ENCODE data around the gene CARD14.

CARD14 gene

GRCh38 chr17:80164185-80164584 is 5.6 kb upstream of the CARD14 start:
- no peak overlapping the region for H3K4me3 ChIP-seq (ENCODE audit: insufficient read depth in 1 of 2, low read depth in 1 of 2, low read length in 2 of 2)
- H3K18ac ChIP-seq (ENCODE audit: low read depth in 1 of 2, low read length in 2 of 2), result no peak overlapping the region
- H3K4me1 ChIP-seq (ENCODE audit: control insufficient read depth, insufficient read depth, low read depth, low read length), result peaks cover 2% of the 10 kb centered on the region
- peak overlapping the region in 1 of 2 experiments; percentile 49 for H3K14ac ChIP-seq (ENCODE audit: low read length in 2 of 2)
- no peak overlapping the region for H3K27ac ChIP-seq (ENCODE audit: low read length, poor library complexity, severe bottlenecking)
- H3K9me3 ChIP-seq (ENCODE audit: control insufficient read depth, low read length), result no peaks in the 10 kb centered on the region
- no peak overlapping the region for H3K9ac ChIP-seq (ENCODE audit: low read length)
- no peak overlapping the region for H2BK120ac ChIP-seq (ENCODE audit: low read depth, low read length)
- H4K91ac ChIP-seq (ENCODE audit: low read length), result no peak overlapping the region
- H3K79me1 ChIP-seq (replicated peaks; ENCODE audit: low read length, poor library complexity, severe bottlenecking), result no peaks in the 10 kb centered on the region
- no peak overlapping the region for H2BK5ac ChIP-seq (ENCODE audit: low read depth, low read length, poor library complexity, severe bottlenecking)
- H3K4ac ChIP-seq (ENCODE audit: low read depth in 1 of 2, low read length in 2 of 2), result no peak overlapping the region
- no peak overlapping the region for H2AK5ac ChIP-seq (ENCODE audit: low read length, severe bottlenecking)
- H3K27me3 ChIP-seq (ENCODE audit: control insufficient read depth in 1 of 2, insufficient read depth in 1 of 2, low read length in 2 of 2), result peaks cover 26 to 29% of the 10 kb centered on the region in 2 experiments
- H3K36me3 ChIP-seq (ENCODE audit: control insufficient read depth in 1 of 2, insufficient read depth in 2 of 2, low read depth in 1 of 2, low read length in 2 of 2), result no peaks in the 10 kb centered on the region
- peak overlapping the region; percentile 63 for H2BK15ac ChIP-seq (ENCODE audit: low read depth, poor library complexity, severe bottlenecking)
- 85% methylated on average over 11 of the region's 11 CpGs for WGBS
- no peak overlapping the region for H3K23ac ChIP-seq (ENCODE audit: low read length in 2 of 2)
- H2AFZ ChIP-seq (ENCODE audit: low read depth, low read length), result no peak overlapping the region
- H4K8ac ChIP-seq (ENCODE audit: low read length), result no peak overlapping the region
- no peak for DNase-seq
- H3K4me2 ChIP-seq (ENCODE audit: low read length, poor library complexity, severe bottlenecking), result no peak overlapping the region
- no peak overlapping the region for H2BK12ac ChIP-seq (ENCODE audit: low read length in 2 of 2)

- Histone ChIP-seq H3K23ac (ENCODE audit: low read length in 2 of 2) (no peak overlapping the region), H4K8ac (ENCODE audit: low read length) (no peak overlapping the region), H3K4me1 (ENCODE audit: control insufficient read depth, insufficient read depth, low read depth, low read length) (no peaks in the 10 kb centered on the region), H3K14ac (ENCODE audit: low read length in 2 of 2) (no peak overlapping the region), H2AK5ac (ENCODE audit: low read length, severe bottlenecking) (no peak overlapping the region), H3K79me1 (replicated peaks; ENCODE audit: low read length, poor library complexity, severe bottlenecking) (no peaks in the 10 kb centered on the region), H2BK5ac (ENCODE audit: low read depth, low read length, poor library complexity, severe bottlenecking) (no peak overlapping the region), H2BK12ac (ENCODE audit: low read length in 2 of 2) (no peak overlapping the region), H3K9me3 (ENCODE audit: control insufficient read depth, low read length) (no peaks in the 10 kb centered on the region), H2BK15ac (ENCODE audit: low read depth, poor library complexity, severe bottlenecking) (no peak overlapping the region), H3K18ac (ENCODE audit: low read depth in 1 of 2, low read length in 2 of 2) (no peak overlapping the region), H3K4ac (ENCODE audit: low read depth in 1 of 2, low read length in 2 of 2) (no peak overlapping the region), H3K4me3 (ENCODE audit: insufficient read depth in 1 of 2, low read depth in 1 of 2, low read length in 2 of 2) (no peak overlapping the region), H3K27me3 (ENCODE audit: control insufficient read depth in 1 of 2, insufficient read depth in 1 of 2, low read length in 2 of 2) (peaks cover 22 to 28% of the 10 kb centered on the region in 2 experiments), H3K4me2 (ENCODE audit: low read length, poor library complexity, severe bottlenecking) (no peak overlapping the region), H4K91ac (ENCODE audit: low read length) (no peak overlapping the region), H3K36me3 (ENCODE audit: control insufficient read depth in 1 of 2, insufficient read depth in 2 of 2, low read depth in 1 of 2, low read length in 2 of 2) (peaks cover 0 to 2% of the 10 kb centered on the region in 2 experiments), H3K9ac (ENCODE audit: low read length) (no peak overlapping the region), H2BK120ac (ENCODE audit: low read depth, low read length) (no peak overlapping the region), H3K27ac (ENCODE audit: low read length, poor library complexity, severe bottlenecking) (no peak overlapping the region), H2AFZ (ENCODE audit: low read depth, low read length) (no peak overlapping the region)
- 77% methylated on average over 6 of the region's 6 CpGs for WGBS
- DNase-seq, result no peak
Observed at GRCh38 chr17:80166446-80166845, 3.4 kb upstream of the CARD14 start.

DNA sequence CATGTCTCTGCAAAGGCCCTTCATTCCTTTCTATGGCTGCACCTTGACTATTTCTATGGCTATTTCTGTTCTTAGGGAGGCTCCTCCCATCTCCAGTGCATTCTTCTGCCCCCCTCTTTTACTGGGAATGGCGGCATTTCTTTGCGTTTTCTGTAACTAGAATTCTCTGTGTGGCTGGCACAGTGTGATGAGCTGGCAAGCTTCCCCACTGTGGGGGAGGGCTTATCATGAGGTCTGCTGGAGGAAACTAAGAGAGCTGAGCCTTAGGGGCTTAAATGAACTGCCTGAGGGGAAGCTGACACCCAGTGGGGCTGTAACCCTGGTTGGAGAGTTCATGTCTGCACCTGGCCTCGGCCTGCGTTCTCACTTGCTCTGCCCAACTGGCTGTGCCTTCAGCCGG is 1.5 kb upstream of the CARD14 start:
- Histone ChIP-seq H3K18ac (ENCODE audit: low read depth in 1 of 2, low read length in 2 of 2) (no peak overlapping the region), H4K91ac (ENCODE audit: low read length) (no peak overlapping the region), H2BK12ac (ENCODE audit: low read length in 2 of 2) (no peak overlapping the region), H3K9me3 (ENCODE audit: control insufficient read depth, low read length) (no peaks in the 10 kb centered on the region), H3K27me3 (ENCODE audit: control insufficient read depth in 1 of 2, insufficient read depth in 1 of 2, low read length in 2 of 2) (peaks cover 28 to 37% of the 10 kb centered on the region in 2 experiments), H2AK5ac (ENCODE audit: low read length, severe bottlenecking) (no peak overlapping the region), H2BK5ac (ENCODE audit: low read depth, low read length, poor library complexity, severe bottlenecking) (no peak overlapping the region), H3K27ac (ENCODE audit: low read length, poor library complexity, severe bottlenecking) (no peak overlapping the region), H3K4me1 (ENCODE audit: control insufficient read depth, insufficient read depth, low read depth, low read length) (no peaks in the 10 kb centered on the region), H3K9ac (ENCODE audit: low read length) (no peak overlapping the region), H3K4me2 (ENCODE audit: low read length, poor library complexity, severe bottlenecking) (no peak overlapping the region), H3K36me3 (ENCODE audit: control insufficient read depth in 1 of 2, insufficient read depth in 2 of 2, low read depth in 1 of 2, low read length in 2 of 2) (peaks cover 0 to 2% of the 10 kb centered on the region in 2 experiments), H3K4ac (ENCODE audit: low read depth in 1 of 2, low read length in 2 of 2) (no peak overlapping the region), H3K14ac (ENCODE audit: low read length in 2 of 2) (no peak overlapping the region), H3K4me3 (ENCODE audit: insufficient read depth in 1 of 2, low read depth in 1 of 2, low read length in 2 of 2) (no peak overlapping the region), H2BK15ac (ENCODE audit: low read depth, poor library complexity, severe bottlenecking) (no peak overlapping the region), H2BK120ac (ENCODE audit: low read depth, low read length) (no peak overlapping the region), H3K79me1 (replicated peaks; ENCODE audit: low read length, poor library complexity, severe bottlenecking) (no peaks in the 10 kb centered on the region), H2AFZ (ENCODE audit: low read depth, low read length) (no peak overlapping the region), H4K8ac (ENCODE audit: low read length) (no peak overlapping the region), H3K23ac (ENCODE audit: low read length in 2 of 2) (no peak overlapping the region)
- WGBS, result 83% methylated on average over 5 of the region's 5 CpGs
- no peak for DNase-seq

GRCh38 chr17:80169107-80169506 is 723 bp upstream of the CARD14 start:
- 92% methylated on average over 5 of the region's 5 CpGs for WGBS
- H3K18ac ChIP-seq (ENCODE audit: low read depth in 1 of 2, low read length in 2 of 2), result no peak overlapping the region
- no peak overlapping the region for H3K14ac ChIP-seq (ENCODE audit: low read length in 2 of 2)
- H3K9me3 ChIP-seq (ENCODE audit: control insufficient read depth, low read length), result no peaks in the 10 kb centered on the region
- H3K9ac ChIP-seq (ENCODE audit: low read length), result no peak overlapping the region
- no peak overlapping the region for H2BK15ac ChIP-seq (ENCODE audit: low read depth, poor library complexity, severe bottlenecking)
- no peak for DNase-seq
- H2AK5ac ChIP-seq (ENCODE audit: low read length, severe bottlenecking), result no peak overlapping the region
- H3K36me3 ChIP-seq (ENCODE audit: control insufficient read depth in 1 of 2, insufficient read depth in 2 of 2, low read depth in 1 of 2, low read length in 2 of 2), result peaks cover 0 to 2% of the 10 kb centered on the region in 2 experiments
- no peak overlapping the region for H2BK120ac ChIP-seq (ENCODE audit: low read depth, low read length)
- no peak overlapping the region for H4K91ac ChIP-seq (ENCODE audit: low read length)
- no peak overlapping the region for H2AFZ ChIP-seq (ENCODE audit: low read depth, low read length)
- no peaks in the 10 kb centered on the region for H3K79me1 ChIP-seq (replicated peaks; ENCODE audit: low read length, poor library complexity, severe bottlenecking)
- no peak overlapping the region for H3K4me3 ChIP-seq (ENCODE audit: insufficient read depth in 1 of 2, low read depth in 1 of 2, low read length in 2 of 2)
- no peak overlapping the region for H3K4ac ChIP-seq (ENCODE audit: low read depth in 1 of 2, low read length in 2 of 2)
- H3K4me1 ChIP-seq (ENCODE audit: control insufficient read depth, insufficient read depth, low read depth, low read length), result no peaks in the 10 kb centered on the region
- H3K27ac ChIP-seq (ENCODE audit: low read length, poor library complexity, severe bottlenecking), result no peak overlapping the region
- no peak overlapping the region for H3K23ac ChIP-seq (ENCODE audit: low read length in 2 of 2)
- H4K8ac ChIP-seq (ENCODE audit: low read length), result no peak overlapping the region
- H3K27me3 ChIP-seq (ENCODE audit: control insufficient read depth in 1 of 2, insufficient read depth in 1 of 2, low read length in 2 of 2), result peaks cover 26 to 37% of the 10 kb centered on the region in 2 experiments
- no peak overlapping the region for H3K4me2 ChIP-seq (ENCODE audit: low read length, poor library complexity, severe bottlenecking)
- H2BK5ac ChIP-seq (ENCODE audit: low read depth, low read length, poor library complexity, severe bottlenecking), result no peak overlapping the region
- no peak overlapping the region for H2BK12ac ChIP-seq (ENCODE audit: low read length in 2 of 2)
